GM21381 (cell line): ENCODE measurements around the gene SIGLEC14.

Source experiments
- ATAC-seq: cut with Tn5 transposase; IDR thresholded peaks from one replicate; pipeline ENCODE4 v1.9.1; 2021; ENCODE audit warnings: mild to moderate bottlenecking, moderate library complexity; ENCODE audit not compliant: unreplicated experiment

SIGLEC14 gene

GRCh38 chr19:51626675-51627074, 19.9 kb downstream of the SIGLEC14 start:
- ATAC-seq = no peak

- no peak for ATAC-seq
Measured at GRCh38 chr19:51621178-51621577, 25.4 kb downstream of the SIGLEC14 start.

- no peak for ATAC-seq
Measured at GRCh38 chr19:51615991-51616390, 30.6 kb downstream of the SIGLEC14 start.

GRCh38 chr19:51614789-51615188, 31.8 kb downstream of the SIGLEC14 start:
- ATAC-seq = no peak

- ATAC-seq = no peak
Measured at GRCh38 chr19:51610576-51610975, 36.0 kb downstream of the SIGLEC14 start.

- no peak for ATAC-seq
Measured at GRCh38 chr19:51607920-51608562, 38.6 kb downstream of the SIGLEC14 start.

- peak; percentile 92 for ATAC-seq
Measured at GRCh38 chr19:51607077-51607476, 39.5 kb downstream of the SIGLEC14 start.

GRCh38 chr19:51602189-51602854, 44.3 kb downstream of the SIGLEC14 start:
- no peak for ATAC-seq

- ATAC-seq = no peak
Measured at GRCh38 chr19:51600940-51601580, 45.6 kb downstream of the SIGLEC14 start.

GRCh38 chr19:51599084-51599483, 47.5 kb downstream of the SIGLEC14 start:
- no peak for ATAC-seq

- no peak for ATAC-seq
Measured at GRCh38 chr19:51598159-51598915, 48.3 kb downstream of the SIGLEC14 start.

GRCh38 chr19:51595190-51596175, 51.1 kb downstream of the SIGLEC14 start:
- ATAC-seq = no peak

GRCh38 chr19:51594774-51595109, 51.9 kb downstream of the SIGLEC14 start:
- no peak for ATAC-seq

GRCh38 chr19:51593969-51594773, 52.5 kb downstream of the SIGLEC14 start:
- ATAC-seq = peak; percentile 97

- no peak for ATAC-seq
Measured at GRCh38 chr19:51593138-51593890, 53.3 kb downstream of the SIGLEC14 start.
